HepG2 (cell line): ENCODE data around the gene NFKB1. TPM values are rescaled to one million over a fixed set of nuclear protein-coding genes. Genes with fewer than 3 reads are reported as not detected.

Experiments
- ATAC-seq: fragments of 200-7000 bp; cut with Tn5 transposase; 3 replicates; pipeline ENCODE4 v1.9.1; 2020; ENCODE audit warnings: mild to moderate bottlenecking, moderate library complexity
- BruUV-seq: library from RNA; stranded (reverse); fragments of 400-500 nt; replicated peaks from 2 replicates; lab custom pipeline; 2021; lab: Mats Ljungman, UMichigan
- CTCF ChIA-PET: fragments of 300-600 bp; formaldehyde crosslinking; extraction: SDS; loops from one replicate; lab custom pipeline; 2021; ENCODE audit warnings: low total read pairs, inconsistent platforms, low intra/inter-chr PET ratio; lab: Yijun Ruan, JAX
- POLR2A ChIA-PET: fragments of 350-600 bp; sonication (Branson Sonifier 250); formaldehyde crosslinking; loops from one replicate; lab custom pipeline; 2020; ENCODE audit warnings: antibody characterized with exemption, inconsistent platforms; lab: Yijun Ruan, JAX
- DNase-seq: peaks from one replicate; pipeline ENCODE4 v3.0.0-alpha.2; 2015; ENCODE audit warnings: low spot score
- FAIRE-seq: peaks from 3 replicates; lab custom pipeline; 2011; peaks lifted over from hg19 to GRCh38; lab: Jason Lieb, UNC
- H2AFZ ChIP-seq: one replicate; pipeline ENCODE4 v1.6.1; 2011; ENCODE audit warnings: low read length, inconsistent platforms
- H3K27ac ChIP-seq: fragments of 300-600 bp; 3 replicates; pipeline ENCODE4 v1.8.0; 2011; ENCODE audit warnings: mixed run types, mild to moderate bottlenecking, mixed read lengths, low read length, inconsistent platforms; ENCODE audit not compliant: insufficient read depth; ENCODE audit errors: extremely low read length
- H3K27me3 ChIP-seq, 2 experiments: fragments of 200-600 bp in 1 of 2; 2 replicates in 1 of 2; 3 replicates in 1 of 2; pipeline versions ENCODE4 v1.6.0 to v1.8.0; 2011; ENCODE audit warnings: low read length in 2 of 2, mild to moderate bottlenecking in 2 of 2, moderate library complexity in 2 of 2, inconsistent platforms in 1 of 2; ENCODE audit not compliant: insufficient read depth in 2 of 2, control insufficient read depth in 1 of 2
- H3K36me3 ChIP-seq, 2 experiments: fragments of 200-600 bp in 1 of 2; replicated peaks in 1 of 2; 2 replicates in 1 of 2; 3 replicates in 1 of 2; pipeline versions ENCODE4 v1.5.1 to v1.8.0; 2011; ENCODE audit warnings: low read length in 2 of 2, inconsistent platforms in 1 of 2; ENCODE audit not compliant: insufficient read depth in 2 of 2, control insufficient read depth in 1 of 2
- H3K4me1 ChIP-seq: 2 replicates; pipeline ENCODE4 v1.5.1; 2012; ENCODE audit warnings: low read length, inconsistent platforms; ENCODE audit not compliant: insufficient read depth
- H3K4me2 ChIP-seq: 2 replicates; pipeline ENCODE4 v1.6.0; 2011; ENCODE audit warnings: low read depth, low read length, inconsistent platforms
- H3K4me3 ChIP-seq, 3 experiments: fragments of 200-600 bp in 1 of 3; sonication (generic), shearing (Covaris generic) in 1 of 3; replicated peaks in 1 of 3; 2 replicates each; pipeline ENCODE4 v1.5.1; 2011 to 2016; ENCODE audit warnings: low read length in 3 of 3, inconsistent platforms in 2 of 3, low read depth in 2 of 3, mild to moderate bottlenecking in 2 of 3, control low read depth in 1 of 3, mixed read lengths in 1 of 3; ENCODE audit not compliant: insufficient read depth in 1 of 3
- H3K79me2 ChIP-seq: one replicate; pipeline ENCODE4 v1.6.1; 2011; ENCODE audit warnings: low read length, inconsistent platforms; ENCODE audit not compliant: insufficient read depth
- H3K9ac ChIP-seq: 2 replicates; pipeline ENCODE4 v1.6.0; 2011; ENCODE audit warnings: mild to moderate bottlenecking, low read depth, low read length, inconsistent platforms; ENCODE audit not compliant: insufficient read depth
- H3K9me3 ChIP-seq: 2 replicates; pipeline ENCODE4 v1.5.1; 2012; ENCODE audit warnings: mild to moderate bottlenecking, low read length
- H4K20me1 ChIP-seq: 2 replicates; pipeline ENCODE4 v1.6.0; 2011; ENCODE audit warnings: inconsistent platforms, mild to moderate bottlenecking, low read length, moderate library complexity; ENCODE audit not compliant: insufficient read depth
- FUBP1 ChIP-seq: sonication (generic); formaldehyde crosslinking; IDR thresholded peaks from 2 replicates; pipeline ENCODE4 v1.5.1; 2020; ENCODE audit warnings: missing genetic modification reagents, mild to moderate bottlenecking, borderline replicate concordance
- HIVEP1 ChIP-seq: sonication (generic); formaldehyde crosslinking; IDR thresholded peaks from 2 replicates; pipeline ENCODE4 v1.4.0; 2020; ENCODE audit warnings: mild to moderate bottlenecking, missing genetic modification reagents
- HNRNPL ChIP-seq: fragments of 200-400 bp; formaldehyde crosslinking; IDR thresholded peaks from 2 replicates; pipeline ENCODE4 v1.6.1; 2017; ENCODE audit warnings: mild to moderate bottlenecking, low read depth, low read length
- MAFG ChIP-seq: sonication (generic); formaldehyde crosslinking; IDR thresholded peaks from 2 replicates; pipeline ENCODE4 v1.5.1; 2020; ENCODE audit warnings: mild to moderate bottlenecking, missing genetic modification reagents
- MEIS1 ChIP-seq: sonication (generic); formaldehyde crosslinking; IDR thresholded peaks from 2 replicates; pipeline ENCODE4 v1.9.0; 2021; ENCODE audit warnings: mild to moderate bottlenecking, missing genetic modification reagents, moderate library complexity, borderline replicate concordance
- NAIF1 ChIP-seq: sonication (generic); formaldehyde crosslinking; IDR thresholded peaks from 2 replicates; pipeline ENCODE4 v1.5.0; 2020; ENCODE audit warnings: mild to moderate bottlenecking, missing genetic modification reagents, borderline replicate concordance
- NCOR1 ChIP-seq: fragments of 200-600 bp; sonication (generic); IDR thresholded peaks from 2 replicates; pipeline ENCODE4 v1.7.0; 2017; ENCODE audit warnings: antibody characterized with exemption, low read length, borderline replicate concordance
- NR3C1 ChIP-seq: sonication (generic); formaldehyde crosslinking; IDR thresholded peaks from 2 replicates; pipeline ENCODE4 v1.4.0; 2020; ENCODE audit warnings: missing genetic modification reagents
- POLR2AphosphoS2 ChIP-seq: IDR thresholded peaks from 2 replicates; pipeline ENCODE4 v1.6.1; 2011; ENCODE audit warnings: low read depth, low read length, improper control_type of control experiment
- SSRP1 ChIP-seq: IDR thresholded peaks from 2 replicates; pipeline ENCODE4 v1.6.1; 2016; ENCODE audit warnings: control low read depth
- TBX3 ChIP-seq: fragments of 450-650 bp; IDR thresholded peaks from 2 replicates; pipeline ENCODE4 v1.6.1; 2017; ENCODE audit warnings: antibody characterized with exemption, mild to moderate bottlenecking, inconsistent platforms, borderline replicate concordance
- ZKSCAN5 ChIP-seq: sonication (generic); formaldehyde crosslinking; IDR thresholded peaks from 2 replicates; pipeline ENCODE4 v1.5.1; 2020; ENCODE audit warnings: mild to moderate bottlenecking, missing genetic modification reagents
- ZNF207 ChIP-seq: fragments of 450-650 bp; IDR thresholded peaks from 2 replicates; pipeline ENCODE4 v1.6.1; 2016; ENCODE audit warnings: antibody characterized with exemption, borderline replicate concordance
- ZNF225 ChIP-seq: sonication (generic); formaldehyde crosslinking; IDR thresholded peaks from 2 replicates; pipeline ENCODE4 v1.4.0; 2020; ENCODE audit warnings: mild to moderate bottlenecking, missing genetic modification reagents
- ZNF296 ChIP-seq: sonication (generic); formaldehyde crosslinking; conservative IDR thresholded peaks from 2 replicates; pipeline ENCODE4 v1.5.0; 2020; ENCODE audit warnings: mild to moderate bottlenecking, missing genetic modification reagents
- ZNF430 ChIP-seq: sonication (generic); formaldehyde crosslinking; IDR thresholded peaks from 2 replicates; pipeline ENCODE4 v1.9.0; 2021; ENCODE audit warnings: mild to moderate bottlenecking, missing genetic modification reagents
- ZNF761 ChIP-seq: sonication (generic); formaldehyde crosslinking; conservative IDR thresholded peaks from 2 replicates; pipeline ENCODE4 v1.4.0; 2020; ENCODE audit warnings: mild to moderate bottlenecking, missing genetic modification reagents
- ZNF816 ChIP-seq: sonication (generic); formaldehyde crosslinking; IDR thresholded peaks from 2 replicates; pipeline ENCODE4 v1.8.0; 2022; ENCODE audit warnings: missing genetic modification reagents, mild to moderate bottlenecking, borderline replicate concordance
- WGBS: methylation state at CpG from one replicate; pipeline ENCODE4 v1.1.6; 2017; ENCODE audit warnings: low lambda C conversion rate; 5-methylcytosine and 5-hydroxymethylcytosine counted together
- in situ Hi-C: cut with HindIII; loops from 2 replicates; pipeline ENCODE4 v1.10.0; 2017; ENCODE audit warnings: low pct_unique_long_range_greater_than_20kb; ENCODE audit not compliant: extremely low pct_ligation_motif_present
- intact Hi-C: fragments of 100-400 bp; cut with micrococcal nuclease; formaldehyde crosslinking; loops from one replicate; pipeline ENCODE4 v1.10.0; 2022; ENCODE audit not compliant: unreplicated experiment
- polyA plus RNA-seq, 8 experiments: library from polyadenylated mRNA; depleted of rRNA in 3 of 8; stranded (reverse) in 7 of 8; unstranded in 1 of 8; fragments of >200 nt; fragmentation: Illumina TruSeq in 4 of 8; extraction: Trizol in 4 of 8; gene quantifications; 2 replicates each; pipeline versions ENCODE4 v1.2.1 to v1.2.3, GENCODE V29; 2011 to 2016; ENCODE audit warnings: low read depth in 4 of 8, missing spikeins in 1 of 8, mixed read lengths in 1 of 8; ENCODE audit not compliant: insufficient read depth in 1 of 8
- total RNA-seq, 5 experiments: library from RNA; depleted of rRNA; stranded (reverse); fragments of >200 nt; fragmentation: Illumina TruSeq; extraction: Trizol; gene quantifications; 2 replicates each; pipeline ENCODE4 v1.2.3, GENCODE V29; 2016; ENCODE audit warnings: low read depth in 1 of 5
- TF ChIP-seq, protein P1 (sequence below): sonication (generic); formaldehyde crosslinking; IDR thresholded peaks from 2 replicates; pipeline ENCODE4 v1.8.1; 2023; ENCODE audit warnings: mild to moderate bottlenecking, missing genetic modification reagents, borderline replicate concordance
- TF ChIP-seq, protein P2 (sequence below): fragments of 450-650 bp; IDR thresholded peaks from 2 replicates; pipeline ENCODE4 v1.6.1; 2017; ENCODE audit warnings: mild to moderate bottlenecking

NFKB1 gene
- total and polyA plus RNA-seq, 2 of the 13 experiments (the other 11 are each of a cell fraction or from before 2014, with no cell fraction given) = 15.4 to 31.6 TPM

DNA sequence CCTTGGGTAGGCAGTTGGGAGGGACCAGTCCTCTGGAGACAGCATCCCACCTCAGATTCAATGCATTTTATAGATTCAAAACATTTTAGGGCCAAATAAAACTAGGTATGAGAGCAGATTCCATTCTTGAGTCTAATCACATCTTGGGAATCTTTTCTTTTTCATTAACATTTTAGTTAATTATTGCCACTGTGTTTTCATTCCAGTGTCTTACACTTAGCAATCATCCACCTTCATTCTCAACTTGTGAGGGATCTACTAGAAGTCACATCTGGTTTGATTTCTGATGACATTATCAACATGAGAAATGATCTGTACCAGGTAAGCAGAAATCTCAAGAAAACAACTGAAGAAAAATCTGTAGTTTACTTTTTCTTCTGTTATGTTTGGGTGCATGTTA is 99.5 kb downstream of the NFKB1 start (continued):
- no peak for TF ChIP-seq HIVEP1 (CRISPR knock-in tag)

GRCh38 chr4:102601586-102602227 is 100.5 kb downstream of the NFKB1 start:
- ChIA-PET CTCF (no interaction called here), POLR2A (no interaction called here)
- H3K27me3 ChIP-seq = no peaks in the 10 kb centered on the region
- DNase-seq = no peak
- H3K4me1 ChIP-seq = no peaks in the 10 kb centered on the region
- no peaks in the 10 kb centered on the region for H3K79me2 ChIP-seq
- no peak overlapping the region for H3K9ac ChIP-seq
- TF ChIP-seq, protein P1, sequence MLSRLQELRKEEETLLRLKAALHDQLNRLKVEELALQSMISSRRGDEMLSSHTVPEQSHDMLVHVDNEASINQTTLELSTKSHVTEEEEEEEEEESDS (CRISPR knock-in tag) = no peak
- no peak for TF ChIP-seq MEIS1 (CRISPR knock-in tag)
- TF ChIP-seq POLR2AphosphoS2 = no peak
- TF ChIP-seq TBX3 = no peak
- no peak for TF ChIP-seq NR3C1 (CRISPR knock-in tag)
- no peak for TF ChIP-seq ZNF225 (CRISPR knock-in tag)
- TF ChIP-seq ZNF761 (CRISPR knock-in tag) = no peak
- TF ChIP-seq NAIF1 = no peak
- no peak for TF ChIP-seq MAFG
- TF ChIP-seq ZNF430 (CRISPR knock-in tag) = no peak
- TF ChIP-seq SSRP1 (CRISPR knock-in tag) = no peak
- TF ChIP-seq ZNF207 = no peak
- TF ChIP-seq ZKSCAN5 = no peak
- TF ChIP-seq HNRNPL = no peak
- no peak for TF ChIP-seq ZNF296 (CRISPR knock-in tag)
- TF ChIP-seq, protein P2, sequence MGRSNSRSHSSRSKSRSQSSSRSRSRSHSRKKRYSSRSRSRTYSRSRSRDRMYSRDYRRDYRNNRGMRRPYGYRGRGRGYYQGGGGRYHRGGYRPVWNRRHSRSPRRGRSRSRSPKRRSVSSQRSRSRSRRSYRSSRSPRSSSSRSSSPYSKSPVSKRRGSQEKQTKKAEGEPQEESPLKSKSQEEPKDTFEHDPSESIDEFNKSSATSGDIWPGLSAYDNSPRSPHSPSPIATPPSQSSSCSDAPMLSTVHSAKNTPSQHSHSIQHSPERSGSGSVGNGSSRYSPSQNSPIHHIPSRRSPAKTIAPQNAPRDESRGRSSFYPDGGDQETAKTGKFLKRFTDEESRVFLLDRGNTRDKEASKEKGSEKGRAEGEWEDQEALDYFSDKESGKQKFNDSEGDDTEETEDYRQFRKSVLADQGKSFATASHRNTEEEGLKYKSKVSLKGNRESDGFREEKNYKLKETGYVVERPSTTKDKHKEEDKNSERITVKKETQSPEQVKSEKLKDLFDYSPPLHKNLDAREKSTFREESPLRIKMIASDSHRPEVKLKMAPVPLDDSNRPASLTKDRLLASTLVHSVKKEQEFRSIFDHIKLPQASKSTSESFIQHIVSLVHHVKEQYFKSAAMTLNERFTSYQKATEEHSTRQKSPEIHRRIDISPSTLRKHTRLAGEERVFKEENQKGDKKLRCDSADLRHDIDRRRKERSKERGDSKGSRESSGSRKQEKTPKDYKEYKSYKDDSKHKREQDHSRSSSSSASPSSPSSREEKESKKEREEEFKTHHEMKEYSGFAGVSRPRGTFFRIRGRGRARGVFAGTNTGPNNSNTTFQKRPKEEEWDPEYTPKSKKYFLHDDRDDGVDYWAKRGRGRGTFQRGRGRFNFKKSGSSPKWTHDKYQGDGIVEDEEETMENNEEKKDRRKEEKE = no peak
- no peak for TF ChIP-seq ZNF816 (CRISPR knock-in tag)
- TF ChIP-seq FUBP1 (CRISPR knock-in tag) = no peak
- no peak for TF ChIP-seq NCOR1
- peaks cover 15 to 64% of the 10 kb centered on the region in 2 experiments for H3K36me3 ChIP-seq
- no peak overlapping the region for H2AFZ ChIP-seq
- no TSS peak for BruUV-seq
- WGBS = 92% methylated on average over 6 of the region's 8 CpGs
- in situ Hi-C loops = no loop called here
- H3K9me3 ChIP-seq = no peaks in the 10 kb centered on the region
- no peak for ATAC-seq
- no peaks in the 10 kb centered on the region for H4K20me1 ChIP-seq
- H3K4me2 ChIP-seq = no peak overlapping the region
- H3K4me3 ChIP-seq = no peak overlapping the region
- no peak overlapping the region for H3K27ac ChIP-seq
- intact Hi-C loops = no loop called here
- no peak for FAIRE-seq
